GM19240 (cell line): Measurements from ENCODE around the gene PCOLCE2.

Source experiments
- DNase-seq: peaks from one replicate; pipeline ENCODE4 v3.0.0; 2011; ENCODE audit warnings: low spot score; ENCODE audit not compliant: insufficient read length

Gene PCOLCE2

DNA sequence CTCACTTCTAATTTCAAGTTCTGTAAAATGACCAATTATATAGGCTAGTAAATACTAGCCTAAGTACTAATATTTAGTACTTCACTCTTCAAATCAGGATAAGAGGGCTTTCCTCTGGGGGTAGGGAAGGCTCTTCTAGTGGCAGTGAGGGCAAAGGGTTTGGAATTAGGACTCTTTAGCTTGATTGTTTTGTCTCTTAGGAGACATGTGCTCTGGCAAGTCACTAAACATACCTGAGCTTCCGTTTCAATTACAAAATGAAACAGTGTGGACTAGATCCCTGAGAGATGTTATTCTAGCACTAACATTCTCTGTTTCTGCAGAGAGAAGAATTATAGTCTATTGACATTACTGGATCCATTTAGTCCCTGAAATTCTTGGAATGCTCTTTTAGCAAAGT lies 71.5 kb downstream of the PCOLCE2 start:
- no peak for DNase-seq

GRCh38 chr3:142815803-142816202 lies 73.1 kb downstream of the PCOLCE2 start:
- no peak for DNase-seq

- no peak for DNase-seq
Measured at GRCh38 chr3:142809259-142809658, 79.6 kb downstream of the PCOLCE2 start.

GRCh38 chr3:142808103-142808917 lies 80.6 kb downstream of the PCOLCE2 start:
- no peak for DNase-seq

DNA sequence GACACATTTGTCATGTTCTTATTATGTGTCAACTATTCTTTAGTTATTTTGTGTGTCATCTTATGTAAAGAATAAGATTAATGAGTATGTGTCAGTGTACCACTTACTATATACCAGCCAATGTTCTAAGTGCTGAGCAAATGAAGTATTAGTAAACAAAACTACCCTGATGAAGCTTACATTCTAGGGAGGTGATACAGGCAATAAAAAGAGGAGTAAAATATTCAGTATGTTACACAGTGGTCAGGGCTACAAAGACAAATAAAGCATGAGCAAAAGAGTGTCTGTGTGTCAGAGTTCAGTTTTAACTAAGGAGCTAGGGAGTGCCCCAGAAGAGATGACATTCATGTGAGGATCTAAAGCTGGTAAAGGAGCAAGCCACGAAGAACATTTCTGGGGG lies 86.0 kb downstream of the PCOLCE2 start:
- DNase-seq: no peak

GRCh38 chr3:142801746-142802145 lies 87.1 kb downstream of the PCOLCE2 start:
- no peak for DNase-seq

DNA sequence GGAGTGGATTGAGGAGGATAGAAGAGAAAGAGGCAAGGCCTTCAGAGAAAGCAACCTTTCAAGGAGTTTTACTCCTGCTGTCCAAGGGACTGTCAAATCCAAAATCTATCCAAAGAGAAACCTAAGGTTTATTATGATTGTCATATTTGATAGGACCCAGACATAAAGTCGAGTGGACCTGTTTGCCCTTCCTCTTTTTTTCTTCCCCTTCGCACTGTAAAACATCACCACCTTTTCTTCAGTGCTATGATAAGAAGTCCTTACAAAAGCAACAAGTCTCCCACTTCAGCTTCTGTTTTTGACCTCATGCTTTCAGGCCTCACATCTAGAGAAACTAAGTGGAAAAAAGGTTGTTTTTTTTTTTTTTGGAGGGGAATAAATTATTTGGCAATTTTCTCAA lies 92.1 kb downstream of the PCOLCE2 start:
- DNase-seq: no peak

- no peak for DNase-seq
Measured at GRCh38 chr3:142795332-142795731, 93.6 kb downstream of the PCOLCE2 start.

DNA sequence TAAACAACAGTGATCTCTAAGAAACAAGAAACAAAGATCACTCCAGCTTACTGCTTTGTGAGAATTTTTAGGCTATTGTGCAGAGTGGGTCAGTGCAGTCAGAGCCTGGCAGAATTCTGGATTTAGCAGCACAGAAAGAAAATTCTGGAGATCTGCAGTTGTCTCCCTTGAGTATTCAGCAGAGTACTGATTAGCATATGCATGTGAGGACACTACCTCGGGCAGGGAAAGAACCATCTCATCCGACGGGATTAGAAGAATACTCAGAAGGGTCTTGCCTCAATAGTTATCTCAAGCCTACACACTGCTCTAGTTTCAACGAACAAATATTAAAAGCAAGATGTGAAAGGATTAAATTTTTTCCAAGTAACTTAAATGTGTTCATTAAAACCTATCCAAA lies 94.4 kb downstream of the PCOLCE2 start:
- DNase-seq: no peak

DNA sequence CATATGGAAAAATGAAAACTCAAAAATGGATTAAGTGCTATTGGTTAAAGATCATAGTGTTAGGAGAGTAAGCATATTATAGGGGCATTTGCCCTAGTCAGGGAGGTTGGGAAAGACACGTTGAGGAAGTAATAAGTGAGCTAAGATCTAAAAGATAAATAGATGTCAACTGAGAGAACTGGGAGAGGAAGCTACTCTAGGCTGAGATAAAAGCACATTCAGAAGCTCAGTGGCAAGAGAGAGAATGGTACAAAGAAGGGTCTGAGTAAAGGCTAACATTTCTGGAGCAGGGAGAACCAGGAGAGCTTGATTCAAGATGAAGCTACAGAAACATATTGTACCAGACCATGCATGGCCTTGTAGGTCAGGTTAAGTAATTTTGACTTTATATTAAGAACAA lies 101.2 kb downstream of the PCOLCE2 start:
- DNase-seq: no peak

GRCh38 chr3:142785996-142786395 lies 102.9 kb downstream of the PCOLCE2 start:
- DNase-seq: no peak

DNA sequence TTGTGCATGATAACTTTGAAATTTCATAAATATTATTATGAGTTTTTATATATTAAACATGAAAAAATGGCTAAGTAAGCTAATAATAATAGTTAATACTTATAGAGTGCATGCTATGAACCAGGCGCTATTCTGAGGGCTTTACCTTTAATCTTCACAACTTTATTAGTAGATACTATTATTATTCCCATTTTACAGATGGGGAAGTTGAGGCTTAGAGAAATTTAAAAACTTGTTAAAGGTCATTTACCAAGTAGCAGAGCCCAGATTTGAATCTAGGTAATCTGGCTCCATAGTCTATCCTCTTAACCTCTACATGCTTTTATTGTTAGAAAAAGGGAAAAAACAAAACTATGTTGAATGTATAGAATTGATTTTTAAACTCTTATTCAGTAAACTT lies 104.7 kb downstream of the PCOLCE2 start:
- DNase-seq: no peak

GRCh38 chr3:142782616-142783015 lies 106.3 kb downstream of the PCOLCE2 start:
- no peak for DNase-seq

DNA sequence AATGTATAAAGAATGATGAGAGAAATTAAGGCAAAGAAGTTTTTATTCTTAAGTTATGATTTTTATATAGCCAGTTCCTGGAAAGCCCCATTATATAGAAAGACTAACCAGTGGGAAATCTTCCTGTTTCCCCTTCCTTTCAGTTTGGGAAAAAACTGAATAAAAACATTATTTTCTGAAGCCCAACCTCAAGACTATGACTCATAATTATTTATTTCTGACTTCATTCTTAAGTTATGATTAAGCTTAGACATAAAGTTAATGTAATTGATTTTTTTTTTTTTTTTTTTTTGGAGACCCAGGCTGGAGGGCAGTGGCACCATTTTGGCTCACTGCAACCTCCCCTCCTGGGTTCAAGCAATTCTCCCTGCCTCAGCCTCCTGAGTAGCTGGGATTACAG lies 109.3 kb downstream of the PCOLCE2 start:
- DNase-seq: no peak

- no peak for DNase-seq
Measured at GRCh38 chr3:142778541-142778940, 110.3 kb downstream of the PCOLCE2 start.

DNA sequence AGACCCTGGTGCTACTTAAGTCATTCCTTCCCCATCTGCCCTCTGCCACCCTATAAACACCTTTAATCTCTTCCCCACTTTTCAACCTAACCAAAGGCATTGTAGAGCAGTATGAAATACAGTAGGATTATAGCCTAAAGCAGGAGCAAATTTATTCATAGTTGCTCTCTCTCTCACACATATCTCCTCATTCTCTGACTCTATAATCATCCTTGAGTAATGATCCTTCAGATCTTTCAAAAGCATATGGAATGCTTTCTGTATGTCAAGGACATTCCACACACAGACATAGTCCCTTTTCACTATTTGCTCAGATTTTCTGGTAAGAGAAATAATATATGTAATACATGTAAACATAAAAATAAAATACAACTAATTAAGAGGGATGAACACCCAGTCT lies 111.0 kb downstream of the PCOLCE2 start:
- no peak for DNase-seq

- DNase-seq: no peak
Measured at GRCh38 chr3:142768338-142768737, 120.5 kb downstream of the PCOLCE2 start.
